GM18517 (cell line): Measurements from ENCODE around the gene UPF1.
"Not testable (repeated sequence)": the region's sequence is repeated elsewhere in the genome, so short reads cannot be mapped to it uniquely, and the experiment has no call there.

ENCODE experiments used
- ATAC-seq: cut with Tn5 transposase; IDR thresholded peaks from one replicate; pipeline ENCODE4 v1.9.1; 2021; ENCODE audit warnings: mild to moderate bottlenecking, moderate library complexity; ENCODE audit not compliant: unreplicated experiment

UPF1 gene

DNA sequence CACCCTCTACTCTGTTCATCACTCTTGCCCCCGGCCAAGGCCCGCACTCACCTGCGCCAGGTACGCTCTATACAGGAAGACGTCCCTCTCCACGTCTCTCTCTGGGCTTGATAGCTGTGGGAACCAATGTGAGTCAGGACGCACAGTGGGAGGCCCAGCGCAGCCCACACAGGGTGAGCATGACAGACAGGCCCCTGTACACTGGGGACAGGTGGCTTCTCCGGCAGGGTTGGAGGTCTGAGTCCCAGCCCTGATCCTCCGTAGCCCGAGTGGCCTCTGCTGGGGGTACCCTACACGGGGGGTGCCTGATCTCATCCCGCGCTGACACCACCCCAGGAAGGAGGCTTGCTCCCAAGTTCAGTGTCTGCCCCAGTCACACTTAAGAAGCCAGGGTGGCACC lies 81.2 kb downstream of the UPF1 start:
- no peak for ATAC-seq

DNA sequence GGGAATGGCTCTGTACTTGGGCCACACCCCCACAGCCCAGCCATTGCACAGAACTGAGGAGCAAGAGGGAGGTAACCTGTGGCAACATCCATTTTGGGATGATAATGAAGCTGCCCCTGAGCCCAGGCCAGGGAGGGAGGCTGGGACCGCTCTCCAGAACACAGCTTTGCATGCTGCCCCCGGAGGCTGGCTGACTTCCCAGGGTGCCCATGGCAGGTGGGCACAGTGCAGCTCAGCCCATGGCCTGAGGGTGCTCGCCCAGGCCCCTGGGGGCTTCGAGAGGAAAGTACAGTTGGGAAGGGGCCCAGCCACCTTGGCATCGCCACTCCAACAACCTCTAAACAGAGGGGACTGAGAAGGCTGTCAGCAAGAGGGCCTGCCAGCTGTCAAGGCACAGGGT lies 81.7 kb downstream of the UPF1 start:
- no peak for ATAC-seq

GRCh38 chr19:18915639-18916038 lies 83.9 kb downstream of the UPF1 start:
- no peak for ATAC-seq

DNA sequence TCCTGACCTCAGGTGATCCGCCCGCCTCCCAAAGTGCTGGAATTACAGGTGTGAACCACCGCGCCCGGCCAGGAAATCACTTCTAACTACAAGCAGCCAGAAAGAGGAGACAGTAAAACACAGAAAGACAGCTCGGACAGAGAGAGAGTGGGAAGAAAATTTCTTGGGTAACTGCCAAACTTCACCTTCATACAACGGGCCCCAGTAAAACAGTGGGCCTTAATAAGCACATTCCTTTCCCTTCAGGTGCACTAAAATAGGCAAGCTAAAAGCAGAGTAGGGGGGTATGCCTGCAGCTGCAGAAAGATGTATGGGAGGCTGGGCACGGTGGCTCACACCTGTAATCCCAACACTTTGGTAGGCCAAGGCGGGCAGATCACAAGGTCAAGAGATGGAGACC lies 85.8 kb downstream of the UPF1 start:
- not testable (repeated sequence) for ATAC-seq
